GM21367 (cell line): ENCODE data around the gene ATP8B3.

ENCODE experiments used
- ATAC-seq: cut with Tn5 transposase; IDR thresholded peaks from one replicate; pipeline ENCODE4 v1.9.1; 2021; ENCODE audit not compliant: unreplicated experiment

Gene ATP8B3

GRCh38 chr19:1757468-1758230, 54.4 kb downstream of the ATP8B3 start:
- no peak for ATAC-seq

DNA sequence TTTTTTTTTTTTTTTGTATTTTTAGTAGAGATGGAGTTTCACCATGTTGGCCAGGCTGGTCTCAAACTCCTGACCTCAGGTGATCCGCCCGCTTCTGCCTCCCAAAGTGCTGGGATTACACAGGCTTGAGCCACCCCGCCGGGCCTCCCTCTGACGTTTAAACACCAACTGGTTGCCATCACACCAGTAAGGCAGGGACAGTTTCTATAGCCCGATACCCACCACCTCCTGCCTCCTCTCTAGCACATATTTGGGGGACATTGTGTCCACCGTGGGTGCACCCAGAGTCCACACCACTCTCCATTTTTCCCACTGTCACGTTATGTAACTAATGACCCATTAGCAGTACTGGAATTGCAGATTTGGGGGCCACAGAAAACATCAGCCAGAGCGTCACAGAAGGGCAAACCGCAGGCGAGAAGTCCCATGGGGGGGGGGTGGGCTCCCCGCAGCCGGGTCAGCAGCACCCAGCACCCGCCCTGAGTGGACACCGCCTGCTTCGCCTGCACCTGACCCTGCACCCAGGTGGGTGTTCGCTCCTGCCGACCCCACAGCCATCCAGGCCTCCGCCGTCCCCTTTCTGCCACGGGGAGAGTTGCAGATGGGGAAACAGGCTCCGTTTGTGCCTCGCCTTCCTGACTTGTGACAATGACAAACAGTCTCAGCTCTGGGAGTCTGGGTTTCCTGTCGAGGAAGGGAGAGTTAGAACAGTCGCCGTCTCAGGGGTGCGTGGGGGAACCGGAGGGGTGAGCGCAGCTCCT, 55.2 kb downstream of the ATP8B3 start:
- ATAC-seq: no peak

- ATAC-seq: no peak
Observed at GRCh38 chr19:1756264-1756663, 55.8 kb downstream of the ATP8B3 start.

- no peak for ATAC-seq
Observed at GRCh38 chr19:1755467-1756171, 56.5 kb downstream of the ATP8B3 start.

DNA sequence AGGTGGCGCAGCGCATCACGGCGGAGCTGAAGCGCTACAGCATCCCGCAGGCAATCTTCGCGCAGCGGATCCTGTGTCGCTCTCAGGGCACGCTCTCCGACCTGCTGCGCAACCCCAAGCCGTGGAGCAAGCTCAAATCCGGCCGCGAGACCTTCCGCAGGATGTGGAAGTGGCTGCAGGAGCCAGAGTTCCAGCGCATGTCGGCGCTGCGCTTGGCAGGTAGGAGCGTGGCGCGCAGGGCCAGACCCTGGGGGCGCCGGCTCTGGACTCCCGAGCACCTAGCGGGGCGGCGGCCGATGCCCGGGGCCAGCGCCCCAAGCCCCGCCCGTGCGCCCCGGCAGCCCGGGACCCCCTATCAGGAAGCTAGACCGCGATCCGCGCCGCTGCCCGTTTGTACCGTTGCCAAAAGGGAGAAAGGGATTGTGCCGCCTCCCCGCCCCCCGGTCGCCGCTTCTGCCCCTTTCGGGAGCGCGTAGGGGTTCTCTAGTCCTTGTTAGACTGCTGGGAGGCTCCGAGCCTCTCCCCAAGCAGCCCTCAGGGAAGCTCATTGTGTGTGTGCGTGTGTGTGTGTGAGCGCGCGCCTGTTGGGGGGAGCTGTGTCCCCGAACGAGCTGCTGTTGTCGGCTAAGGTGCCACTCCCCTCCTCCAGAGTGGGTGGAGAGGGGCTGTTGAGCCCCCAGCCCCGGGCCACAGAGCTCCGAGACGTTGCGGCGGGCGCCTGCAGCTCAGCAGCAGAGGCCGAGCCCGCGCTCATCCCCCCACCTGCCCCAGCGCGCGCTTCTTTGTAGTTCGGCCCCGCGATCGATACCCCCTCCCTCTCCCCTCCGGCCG, 57.2 kb downstream of the ATP8B3 start:
- no peak for ATAC-seq

DNA sequence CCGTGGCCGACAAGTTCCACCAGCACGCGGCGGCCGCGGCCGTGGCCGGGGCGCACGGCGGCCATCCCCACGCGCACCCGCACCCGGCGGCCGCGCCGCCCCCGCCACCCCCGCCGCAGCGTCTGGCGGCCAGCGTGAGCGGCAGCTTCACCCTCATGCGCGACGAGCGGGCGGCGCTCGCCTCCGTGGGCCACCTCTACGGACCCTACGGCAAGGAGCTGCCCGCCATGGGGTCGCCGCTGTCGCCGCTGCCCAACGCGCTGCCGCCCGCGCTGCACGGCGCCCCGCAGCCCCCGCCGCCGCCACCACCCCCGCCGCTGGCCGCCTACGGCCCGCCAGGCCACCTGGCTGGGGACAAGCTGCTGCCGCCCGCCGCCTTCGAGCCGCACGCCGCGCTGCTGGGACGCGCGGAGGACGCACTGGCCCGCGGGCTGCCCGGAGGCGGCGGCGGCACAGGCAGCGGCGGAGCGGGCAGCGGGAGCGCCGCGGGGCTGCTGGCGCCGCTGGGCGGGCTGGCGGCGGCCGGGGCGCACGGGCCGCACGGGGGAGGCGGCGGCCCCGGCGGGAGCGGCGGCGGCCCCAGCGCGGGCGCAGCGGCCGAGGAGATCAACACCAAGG, 57.9 kb downstream of the ATP8B3 start:
- ATAC-seq: no peak

DNA sequence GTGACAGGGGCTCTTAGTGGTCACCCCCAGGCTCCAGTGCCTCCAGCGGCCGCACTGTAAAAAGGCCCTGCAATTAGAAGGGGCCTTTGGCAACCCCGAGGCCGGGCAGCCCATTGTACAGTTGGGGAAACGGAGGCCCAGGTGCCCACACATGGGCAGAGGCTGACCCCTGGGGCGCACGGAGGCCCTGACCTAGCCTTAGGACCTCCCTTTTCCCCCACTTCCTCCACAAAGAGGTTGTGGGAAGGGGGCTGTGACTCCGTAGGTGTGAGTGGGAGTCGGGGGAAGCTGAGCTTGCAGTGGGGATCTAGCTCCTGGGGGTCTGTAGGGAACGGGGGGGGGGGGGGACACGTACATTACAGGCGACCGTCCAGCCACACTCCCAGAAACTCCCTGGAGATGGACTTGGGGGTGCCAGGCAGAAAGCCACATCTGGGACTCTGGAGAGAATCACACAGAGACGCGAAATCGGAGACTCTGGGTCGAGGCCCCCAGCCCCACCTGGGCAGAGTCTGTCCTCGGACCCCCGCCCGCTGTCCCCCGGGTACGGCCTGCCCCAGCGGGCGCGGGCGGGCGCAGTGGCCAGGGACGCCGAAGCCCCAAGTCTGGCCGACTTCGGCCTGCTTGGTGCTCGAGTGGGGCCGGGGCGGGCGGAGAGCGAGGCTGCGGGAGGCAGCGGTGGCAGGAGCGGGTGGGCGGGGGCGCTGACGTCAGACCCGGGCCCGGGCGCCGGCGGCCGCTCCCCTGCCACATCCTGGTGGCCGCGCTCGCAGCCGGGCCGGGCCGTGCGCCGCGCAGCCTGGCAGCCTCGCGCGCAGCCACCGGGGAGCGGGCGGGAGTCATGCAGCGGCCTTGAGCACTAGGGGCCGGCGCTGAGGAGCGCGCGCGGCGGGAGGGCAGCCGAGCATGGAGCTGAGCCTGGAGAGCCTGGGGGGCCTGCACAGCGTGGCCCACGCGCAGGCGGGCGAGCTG, 59.0 kb downstream of the ATP8B3 start, which contains the start of gene ONECUT3:
Gene ONECUT3, plus strand, starts transcription at position 750 of the 972 bp plus-strand sequence. Its CDS starts 157 bp downstream, at position 907.
- no peak for ATAC-seq

DNA sequence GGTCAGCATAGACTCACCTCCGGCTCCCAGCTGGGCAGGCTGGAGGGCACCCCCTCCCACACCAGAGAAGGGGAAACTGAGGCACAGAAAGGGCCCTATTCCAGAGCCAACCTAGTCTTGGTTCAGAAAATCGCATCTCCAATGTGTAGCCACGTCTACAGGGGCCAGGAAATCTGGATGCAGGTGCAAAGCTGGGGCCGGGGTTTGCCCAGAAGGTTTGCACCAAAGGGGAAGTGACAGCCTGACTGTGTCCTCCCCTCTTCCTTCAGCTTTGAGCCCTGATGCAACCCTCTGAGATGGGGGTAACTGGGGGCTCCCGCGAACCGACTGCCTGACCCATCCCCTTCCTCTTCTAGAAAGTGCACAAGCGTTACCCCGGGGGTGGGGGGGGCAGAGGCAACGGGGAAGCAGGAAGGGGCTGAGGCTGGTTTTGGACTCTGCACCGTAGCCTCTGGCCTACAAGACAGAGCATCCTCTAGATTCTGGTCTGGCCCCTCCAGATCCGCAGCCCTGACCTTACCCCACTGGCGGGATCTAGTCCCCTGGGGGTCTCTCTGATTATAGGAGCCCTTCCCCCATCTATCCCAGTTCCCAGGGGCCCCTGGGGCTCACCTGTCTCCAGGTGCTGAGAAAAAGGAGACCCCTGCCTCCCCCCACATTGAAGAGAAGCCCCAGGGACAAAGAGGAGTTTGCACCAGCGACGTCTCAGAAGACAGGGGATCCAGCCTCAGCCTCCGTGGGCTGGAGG, 59.9 kb downstream of the ATP8B3 start:
- no peak for ATAC-seq

- ATAC-seq: no peak
Observed at GRCh38 chr19:1751367-1752008, 60.6 kb downstream of the ATP8B3 start.

GRCh38 chr19:1750343-1751021, 61.6 kb downstream of the ATP8B3 start:
- no peak for ATAC-seq

- no peak for ATAC-seq
Observed at GRCh38 chr19:1749373-1750342, 62.4 kb downstream of the ATP8B3 start.

- ATAC-seq: no peak
Observed at GRCh38 chr19:1748873-1749341, 63.2 kb downstream of the ATP8B3 start.

DNA sequence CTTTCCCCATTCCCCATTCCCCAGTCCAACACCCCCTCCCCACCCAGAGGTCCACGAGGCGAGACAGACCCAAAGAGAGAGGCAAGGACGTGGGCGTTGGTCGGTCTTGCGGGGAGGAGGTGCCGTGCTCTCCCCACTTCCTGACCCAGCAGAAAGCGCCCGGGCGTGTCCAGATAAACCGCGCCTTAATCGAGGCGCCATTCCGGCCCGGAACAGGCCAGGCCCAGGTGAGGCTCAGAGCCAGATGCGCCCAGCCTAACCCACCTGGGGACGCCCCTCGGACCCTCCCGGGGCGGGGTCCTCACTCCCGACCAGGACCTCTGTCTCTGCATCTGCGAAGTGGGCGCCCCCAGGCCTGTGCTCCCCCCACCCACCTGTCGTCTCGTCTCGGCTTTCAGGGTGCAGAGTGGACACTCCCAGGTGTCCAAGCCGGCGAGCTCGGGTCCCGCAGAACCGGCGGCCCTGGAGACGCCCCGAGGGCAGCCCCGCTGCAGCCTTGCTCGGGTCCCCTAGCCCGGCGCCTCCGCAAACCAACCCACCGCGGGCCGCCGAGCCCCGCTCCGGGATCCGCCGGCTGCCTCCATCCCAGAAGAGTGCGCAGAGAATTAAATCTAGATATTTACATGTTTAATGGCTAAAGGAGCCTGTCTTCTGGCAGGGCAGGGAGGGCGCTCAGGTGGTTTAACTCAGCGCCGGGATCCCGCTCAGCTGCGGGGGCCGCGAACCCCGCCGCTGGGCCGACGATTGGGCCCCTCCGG, 63.8 kb downstream of the ATP8B3 start:
- no peak for ATAC-seq

DNA sequence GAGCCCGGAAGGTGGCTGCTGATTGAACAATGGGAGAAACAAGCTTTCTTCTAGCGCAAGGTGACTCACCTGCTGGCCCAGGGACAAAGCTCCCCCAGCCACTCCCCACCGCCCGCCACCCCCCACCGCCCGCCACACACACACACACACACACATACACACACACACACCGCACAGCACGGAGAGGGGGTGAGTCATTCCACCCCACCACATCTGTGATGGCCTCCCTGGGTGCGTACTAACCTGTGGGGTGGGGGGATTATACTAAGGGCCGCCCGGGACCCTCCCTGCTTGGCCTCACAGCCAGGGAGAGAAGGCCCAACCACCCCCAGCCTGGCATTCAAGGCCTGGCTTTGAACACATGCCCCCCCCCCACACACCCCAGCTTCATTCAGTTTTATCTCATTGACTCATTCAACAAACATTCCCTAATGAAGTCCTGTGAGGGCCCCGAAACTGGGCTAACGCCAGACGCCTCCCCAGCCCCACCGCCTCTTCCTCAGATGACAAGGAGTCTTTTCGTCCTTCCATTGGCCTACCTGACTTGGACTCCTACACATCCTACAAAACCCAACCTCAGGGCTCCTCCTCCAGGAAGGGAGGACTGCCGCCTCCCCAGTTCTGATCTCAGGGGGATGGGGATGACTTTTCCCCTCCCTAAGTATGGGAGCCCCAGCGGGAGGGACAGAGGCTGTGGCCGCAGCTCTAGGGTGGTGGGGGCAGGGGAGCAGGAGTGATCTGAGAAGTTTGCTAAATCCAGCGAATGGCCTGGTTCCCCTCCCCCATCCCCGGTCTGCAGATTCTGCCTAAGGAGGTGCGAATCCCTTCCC, 64.6 kb downstream of the ATP8B3 start:
- no peak for ATAC-seq
